Esophagus squamous epithelium (tissue), 5 donors: ENCODE data around the gene AIG1. TPM values are rescaled to one million over a fixed set of nuclear protein-coding genes. Genes with fewer than 3 reads are reported as not detected.

Source experiments
- DNase-seq: peaks from one replicate; lab custom pipeline; 2025; lab: John Stamatoyannopoulos, UW
- H3K27ac ChIP-seq, 4 donors: fragments of 200-600 bp; sonication (generic); one replicate each; pipeline ENCODE4 v1.5.1; 2016 to 2019; ENCODE audit warnings: mild to moderate bottlenecking in 1 of 4
- H3K27me3 ChIP-seq, 4 donors: fragments of 200-600 bp; sonication (generic); 1 replicate in 3 of 4; 2 replicates in 1 of 4; pipeline versions ENCODE4 v1.5.1 to v1.6.0; 2017 to 2021; ENCODE audit warnings: antibody characterized with exemption in 1 of 4
- H3K36me3 ChIP-seq, 3 donors: fragments of 200-600 bp; sonication (generic); one replicate each; pipeline ENCODE4 v1.5.1; 2016 to 2019
- H3K4me1 ChIP-seq, 3 donors: fragments of 200-600 bp; sonication (generic); one replicate each; pipeline ENCODE4 v1.5.1; 2017 to 2019
- H3K4me3 ChIP-seq, 4 donors: fragments of 200-600 bp; sonication (generic); 1 replicate in 3 of 4; 2 replicates in 1 of 4; pipeline ENCODE4 v1.5.1; 2016 to 2019; ENCODE audit warnings: mild to moderate bottlenecking in 2 of 4, moderate library complexity in 1 of 4
- H3K9me3 ChIP-seq, 3 donors: fragments of 200-600 bp; sonication (generic); one replicate each; pipeline ENCODE4 v1.5.1; 2016 to 2019
- POLR2A ChIP-seq, 4 donors: fragments of 450-650 bp; IDR thresholded peaks; one replicate each; pipeline ENCODE4 v1.6.1; 2017; ENCODE audit warnings: antibody characterized with exemption in 4 of 4, mild to moderate bottlenecking in 4 of 4, moderate library complexity in 3 of 4
- WGBS, 2 donors: methylation state at CpG; one replicate each; pipeline ENCODE4 v1.1.5; 2018; 5-methylcytosine and 5-hydroxymethylcytosine counted together
- intact Hi-C: fragments of 100-400 bp; cut with DNase I; formaldehyde crosslinking; loops from one replicate; pipeline ENCODE4 v1.15.0; 2022
- total RNA-seq, 4 donors: library from RNA; depleted of rRNA; stranded (reverse); fragments of >200 nt; gene quantifications; one replicate each; pipeline ENCODE4 v1.1.0, GENCODE V29; 2016
- TF ChIP-seq, protein P1 (sequence below), 6 experiments: fragments of 450-650 bp in 4 of 6; fragments of 200-600 bp in 2 of 6; sonication (generic) in 2 of 6; IDR thresholded peaks; one replicate each; pipeline ENCODE4 v1.5.1; 2016 to 2019; ENCODE audit warnings: antibody characterized with exemption in 6 of 6, mild to moderate bottlenecking in 4 of 6, moderate library complexity in 4 of 6
- donor health status: DM: yes; HTN: yes; CAD: no.

AIG1 gene
- total RNA-seq, 4 donors from 2014 or later = 29.1 to 30.5 (median 29.9) TPM

DNA sequence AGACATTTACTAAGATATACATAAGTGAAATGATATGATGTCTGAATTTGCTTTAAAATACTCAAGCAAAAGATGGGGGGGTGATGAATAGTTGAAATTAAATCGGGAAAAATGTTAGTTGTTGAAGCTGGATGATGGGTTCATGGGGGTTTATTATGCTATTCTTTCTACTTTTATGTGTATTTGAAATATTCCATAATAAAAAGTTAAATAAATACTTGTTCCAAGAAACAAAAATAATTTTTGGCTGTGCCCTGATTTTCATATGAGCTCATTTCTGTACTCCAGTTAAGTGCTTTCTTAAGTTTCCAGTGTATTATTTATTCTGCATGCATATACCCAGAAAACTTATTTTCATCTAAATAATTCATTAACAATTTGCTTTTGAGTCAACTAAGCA is 138.6 kb downstream of the AIG1 start:
- Histone ChIP-seq H3K4me1 (peaks cover 0 to 11% (median 0%) of the 10 kb centered on the region in 3 donors), H3K9me3 (peaks cover 0 to 10% (median 0%) of the 10 kb centered on the region in 3 donors), H3K36me3 (no peaks in the 10 kb centered on the region), H3K27ac (no peak overlapping the region), H3K27me3 (no peaks in the 10 kb centered on the region), H3K4me3 (no peak overlapping the region)
- intact Hi-C loops = no loop called here
- no peak for DNase-seq
- 79 to 83% methylated on average over 1 of the region's 1 CpG for WGBS, 2 donors
- no peak for TF ChIP-seq POLR2A (IDR thresholded peaks at IDR 0.05)
- TF ChIP-seq, protein P1, sequence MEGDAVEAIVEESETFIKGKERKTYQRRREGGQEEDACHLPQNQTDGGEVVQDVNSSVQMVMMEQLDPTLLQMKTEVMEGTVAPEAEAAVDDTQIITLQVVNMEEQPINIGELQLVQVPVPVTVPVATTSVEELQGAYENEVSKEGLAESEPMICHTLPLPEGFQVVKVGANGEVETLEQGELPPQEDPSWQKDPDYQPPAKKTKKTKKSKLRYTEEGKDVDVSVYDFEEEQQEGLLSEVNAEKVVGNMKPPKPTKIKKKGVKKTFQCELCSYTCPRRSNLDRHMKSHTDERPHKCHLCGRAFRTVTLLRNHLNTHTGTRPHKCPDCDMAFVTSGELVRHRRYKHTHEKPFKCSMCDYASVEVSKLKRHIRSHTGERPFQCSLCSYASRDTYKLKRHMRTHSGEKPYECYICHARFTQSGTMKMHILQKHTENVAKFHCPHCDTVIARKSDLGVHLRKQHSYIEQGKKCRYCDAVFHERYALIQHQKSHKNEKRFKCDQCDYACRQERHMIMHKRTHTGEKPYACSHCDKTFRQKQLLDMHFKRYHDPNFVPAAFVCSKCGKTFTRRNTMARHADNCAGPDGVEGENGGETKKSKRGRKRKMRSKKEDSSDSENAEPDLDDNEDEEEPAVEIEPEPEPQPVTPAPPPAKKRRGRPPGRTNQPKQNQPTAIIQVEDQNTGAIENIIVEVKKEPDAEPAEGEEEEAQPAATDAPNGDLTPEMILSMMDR (IDR thresholded peaks at IDR 0.05) = no peak

DNA sequence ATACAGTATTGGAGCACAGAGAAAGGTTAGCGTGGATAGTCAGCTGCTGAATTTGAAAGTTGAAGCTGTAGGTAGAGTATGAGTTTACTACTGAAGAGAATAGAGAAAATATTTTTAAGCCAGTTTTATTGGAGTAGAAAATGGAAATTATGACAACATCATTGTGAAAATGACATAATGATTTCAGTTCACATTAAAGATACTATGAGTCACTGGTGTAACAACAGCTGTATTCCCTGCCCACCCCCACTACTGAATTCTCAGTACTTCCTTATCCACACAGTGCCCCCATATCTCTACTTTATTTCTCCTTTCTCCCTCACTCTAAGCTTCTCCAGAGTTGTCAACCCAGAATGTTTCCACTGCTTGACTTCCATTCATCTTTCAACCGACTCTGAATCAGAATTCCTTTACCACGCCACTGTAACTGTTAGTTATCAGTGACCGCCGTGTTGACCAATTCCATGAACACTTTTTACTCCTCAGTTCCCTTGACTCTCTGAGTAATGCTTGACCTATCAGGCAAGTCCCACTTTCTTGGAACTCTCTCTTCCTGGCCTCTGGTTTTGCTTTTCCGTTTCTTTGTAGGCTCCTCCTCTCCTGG is 139.6 kb downstream of the AIG1 start:
- intact Hi-C loops = no loop called here
- 95 to 96% methylated on average over 6 of the region's 6 CpGs for WGBS, 2 donors
- no peak overlapping the region for H3K27ac ChIP-seq
- no peak for TF ChIP-seq POLR2A (IDR thresholded peaks at IDR 0.05)
- TF ChIP-seq, protein P1 (IDR thresholded peaks at IDR 0.05) = no peak
- H3K27me3 ChIP-seq = no peaks in the 10 kb centered on the region
- H3K4me3 ChIP-seq = no peak overlapping the region
- no peaks in the 10 kb centered on the region for H3K36me3 ChIP-seq
- peaks cover 0 to 11% (median 0%) of the 10 kb centered on the region in 3 donors for H3K9me3 ChIP-seq
- peaks cover 0 to 11% (median 0%) of the 10 kb centered on the region in 3 donors for H3K4me1 ChIP-seq
- no peak for DNase-seq

DNA sequence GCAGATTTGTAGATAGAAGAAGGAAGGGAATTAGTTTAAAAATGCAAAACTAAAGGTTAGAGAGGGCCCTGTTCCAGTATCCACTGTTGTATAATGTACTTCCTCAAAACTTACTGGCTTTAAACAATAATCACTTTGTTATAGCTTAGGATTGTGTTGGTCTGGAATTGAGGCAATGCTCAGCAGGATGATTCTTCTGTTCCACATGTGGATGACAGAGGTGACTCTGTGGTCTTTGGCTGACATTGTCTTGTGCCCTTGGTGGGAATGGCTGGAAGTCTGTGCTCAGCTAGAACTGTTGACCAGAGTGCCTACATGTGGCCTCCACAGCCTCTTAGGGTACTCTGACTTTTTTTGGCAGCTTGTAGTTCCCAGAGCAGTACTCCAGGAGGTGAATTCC is 143.4 kb downstream of the AIG1 start:
- no peak overlapping the region for H3K27ac ChIP-seq
- peaks cover 0 to 7% (median 0%) of the 10 kb centered on the region in 3 donors for H3K4me1 ChIP-seq
- H3K4me3 ChIP-seq = no peak overlapping the region
- intact Hi-C loops = no loop called here
- H3K36me3 ChIP-seq = no peaks in the 10 kb centered on the region
- no peak for DNase-seq
- TF ChIP-seq, protein P1 (IDR thresholded peaks at IDR 0.05) = no peak
- no peak for TF ChIP-seq POLR2A (IDR thresholded peaks at IDR 0.05)
- H3K9me3 ChIP-seq = peaks cover 0 to 11% (median 0%) of the 10 kb centered on the region in 3 donors
- H3K27me3 ChIP-seq = no peaks in the 10 kb centered on the region

DNA sequence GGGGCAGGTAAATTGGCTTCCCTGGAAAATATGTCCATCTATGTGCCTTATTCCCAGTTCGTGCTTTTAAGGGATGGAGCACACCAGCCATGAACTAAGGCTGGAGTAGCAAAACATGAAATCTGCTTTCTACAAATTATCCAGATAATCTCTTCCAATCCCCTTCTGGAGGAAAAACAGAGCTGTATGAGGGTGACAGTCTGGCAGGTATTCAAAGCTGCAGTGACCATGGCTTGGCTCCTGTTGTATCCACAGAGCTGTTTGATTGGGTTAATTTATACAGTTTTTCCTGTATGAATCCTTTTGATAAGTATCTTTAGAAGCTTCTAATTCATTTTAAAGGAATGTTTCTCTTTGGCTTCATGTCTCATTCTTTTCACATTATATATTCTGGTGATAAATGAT is 144.4 kb downstream of the AIG1 start:
- Histone ChIP-seq H3K36me3 (no peaks in the 10 kb centered on the region), H3K27me3 (no peaks in the 10 kb centered on the region), H3K4me3 (no peak overlapping the region), H3K4me1 (peaks cover 0 to 7% (median 0%) of the 10 kb centered on the region in 3 donors), H3K27ac (no peak overlapping the region), H3K9me3 (peaks cover 0 to 11% (median 0%) of the 10 kb centered on the region in 3 donors)
- WGBS, 2 donors = 75 to 100% methylated on average over 1 of the region's 1 CpG
- DNase-seq = no peak
- TF ChIP-seq, protein P1 (IDR thresholded peaks at IDR 0.05) = no peak
- no peak for TF ChIP-seq POLR2A (IDR thresholded peaks at IDR 0.05)
- intact Hi-C loops = no loop called here

DNA sequence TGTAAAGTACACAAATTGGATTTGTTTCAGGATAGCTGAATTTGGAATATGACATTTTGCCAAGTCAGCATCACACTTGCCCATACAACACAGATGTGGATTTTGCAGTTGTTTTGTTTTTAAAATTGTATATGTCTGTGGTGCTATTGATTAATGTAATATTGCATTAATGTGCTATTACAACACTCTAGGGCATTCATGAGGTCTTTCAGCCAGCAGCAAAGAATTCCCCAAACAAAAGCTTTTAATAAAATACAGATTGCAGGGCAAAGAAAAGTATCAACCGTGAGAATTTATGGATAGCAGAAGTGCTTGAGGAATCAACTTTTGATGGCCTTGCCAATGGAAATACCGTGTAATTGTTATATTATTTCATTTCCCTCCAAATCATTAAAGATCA is 144.9 kb downstream of the AIG1 start:
- Histone ChIP-seq H3K27ac (no peak overlapping the region), H3K27me3 (no peaks in the 10 kb centered on the region), H3K4me1 (peaks cover 0 to 7% (median 0%) of the 10 kb centered on the region in 3 donors), H3K9me3 (peaks cover 0 to 11% (median 0%) of the 10 kb centered on the region in 3 donors), H3K36me3 (no peaks in the 10 kb centered on the region), H3K4me3 (no peak overlapping the region)
- intact Hi-C loops = no loop called here
- 56 to 67% methylated on average over 2 of the region's 2 CpGs for WGBS, 2 donors
- TF ChIP-seq POLR2A (IDR thresholded peaks at IDR 0.05) = no peak
- TF ChIP-seq, protein P1 (IDR thresholded peaks at IDR 0.05) = no peak
- no peak for DNase-seq
